Aorta (tissue), 5 donors: Measurements from ENCODE around the gene CYSLTR1. TPM values are rescaled to one million over a fixed set of nuclear protein-coding genes. Genes with fewer than 3 reads are reported as not detected.
A peak's percentile ranks its signal among the peaks of the same experiment; 100 is the strongest.

Experiments
- ATAC-seq: fragments of 200-7000 bp; cut with Tn5 transposase; one replicate; pipeline ENCODE4 v1.9.1; 2022; ENCODE audit warnings: moderate library complexity; ENCODE audit not compliant: low FRiP score
- DNase-seq, 2 donors: peaks; one replicate each; pipeline ENCODE4 v3.0.0-alpha.2; 2020
- H3K27ac ChIP-seq, 2 donors: one replicate each; pipeline ENCODE4 v1.5.1; 2013; ENCODE audit warnings: low read length in 2 of 2, mild to moderate bottlenecking in 2 of 2, moderate library complexity in 2 of 2, control low read depth in 1 of 2, inconsistent platforms in 1 of 2, low read depth in 1 of 2
- H3K27me3 ChIP-seq, 2 donors: one replicate each; pipeline ENCODE4 v1.6.1; 2013; ENCODE audit warnings: control low read depth in 1 of 2, low read length in 1 of 2, mild to moderate bottlenecking in 1 of 2, moderate library complexity in 1 of 2; ENCODE audit not compliant: insufficient read depth in 2 of 2, control insufficient read depth in 1 of 2
- H3K36me3 ChIP-seq, 2 donors: one replicate each; pipeline ENCODE4 v1.6.1; 2013; ENCODE audit warnings: control low read depth in 1 of 2, low read length in 1 of 2, mild to moderate bottlenecking in 1 of 2; ENCODE audit not compliant: insufficient read depth in 2 of 2, control insufficient read depth in 1 of 2
- H3K4me1 ChIP-seq, 2 donors: one replicate each; pipeline ENCODE4 v1.6.1; 2013; ENCODE audit warnings: low read length in 2 of 2, control low read depth in 1 of 2, mild to moderate bottlenecking in 1 of 2, moderate library complexity in 1 of 2; ENCODE audit not compliant: insufficient read depth in 2 of 2, control insufficient read depth in 1 of 2
- H3K4me3 ChIP-seq, 2 donors: one replicate each; pipeline ENCODE4 v1.5.1; 2013; ENCODE audit warnings: low read length in 2 of 2, control low read depth in 1 of 2, mild to moderate bottlenecking in 1 of 2
- H3K9me3 ChIP-seq: one replicate; pipeline ENCODE4 v1.6.1; 2013; ENCODE audit warnings: mild to moderate bottlenecking, low read length; ENCODE audit not compliant: control insufficient read depth
- WGBS, 2 donors: extraction: QIAGEN DNeasy Blood & Tissue Kit; methylation state at CpG; one replicate each; pipeline ENCODE4 v1.1.7; 2013; 5-methylcytosine and 5-hydroxymethylcytosine counted together
- intact Hi-C, 2 donors: fragments of 100-400 bp; cut with DNase I; formaldehyde crosslinking; loops; one replicate each; pipeline versions ENCODE4 v1.14.2 to v1.15.0; 2022
- polyA plus RNA-seq, 2 donors: library from polyadenylated mRNA; stranded (reverse); fragments of 200-250 nt; gene quantifications; one replicate each; pipeline ENCODE4 v1.2.3, GENCODE V29; 2013
- total RNA-seq, 2 donors: library from RNA; stranded (reverse); fragmentation: NEBNext Ultra II Directional; extraction: Animal tissue kit (Norgen Biotek cat#: 25700); gene quantifications; one replicate each; pipeline ENCODE4 v1.2.1, GENCODE V29; 2021
- donor health status: healthy with polysubstance abuse.
- donor health status: Bipolar disorder and iron deficiency.
- donor health status: DM: no; HTN: no; CAD: no.
- donor health status: DM: no; HTN: no; CAD: no.
- donor health status: DM: yes; HTN: yes; CAD: no.

The CYSLTR1 gene
- total and polyA plus RNA-seq, 4 donors = 0.33 to 6.5 (median 2.4) TPM

GRCh38 chrX:78330068-78330467, 2.7 kb upstream of the CYSLTR1 start:
- Histone ChIP-seq H3K9me3 (no peaks in the 10 kb centered on the region), H3K4me1 (peaks cover 0 to 4% of the 10 kb centered on the region in 2 donors), H3K27me3 (no peaks in the 10 kb centered on the region), H3K36me3 (no peaks in the 10 kb centered on the region), H3K4me3 (no peak overlapping the region), H3K27ac (no peak overlapping the region)
- WGBS, 2 donors = 69 to 94% methylated on average over 2 of the region's 2 CpGs
- intact Hi-C loops = no loop called here
- no peak for ATAC-seq
- DNase-seq = no peak

GRCh38 chrX:78329486-78329885, 2.1 kb upstream of the CYSLTR1 start:
- H3K9me3 ChIP-seq = no peaks in the 10 kb centered on the region
- peaks cover 0 to 4% of the 10 kb centered on the region in 2 donors for H3K4me1 ChIP-seq
- intact Hi-C loops = no loop called here
- 66 to 95% methylated on average over 4 of the region's 4 CpGs for WGBS, 2 donors
- DNase-seq (no peak), ATAC-seq (no peak)
- H3K27ac ChIP-seq = no peak overlapping the region
- H3K36me3 ChIP-seq = no peaks in the 10 kb centered on the region
- H3K27me3 ChIP-seq = no peaks in the 10 kb centered on the region
- no peak overlapping the region for H3K4me3 ChIP-seq

GRCh38 chrX:78326401-78326800, 1.0 kb downstream of the CYSLTR1 start:
- intact Hi-C loops = no loop called here
- Histone ChIP-seq H3K36me3 (no peaks in the 10 kb centered on the region), H3K27me3 (no peaks in the 10 kb centered on the region), H3K27ac (no peak overlapping the region), H3K9me3 (no peaks in the 10 kb centered on the region), H3K4me1 (no peaks in the 10 kb centered on the region), H3K4me3 (no peak overlapping the region)
- DNase-seq (no peak), ATAC-seq (no peak)
- WGBS, 2 donors = 63 to 67% methylated on average over 2 of the region's 2 CpGs

GRCh38 chrX:78322863-78323262, 4.5 kb downstream of the CYSLTR1 start:
- intact Hi-C loops = no loop called here
- Histone ChIP-seq H3K27ac (no peak overlapping the region), H3K9me3 (no peaks in the 10 kb centered on the region), H3K36me3 (no peaks in the 10 kb centered on the region), H3K27me3 (no peaks in the 10 kb centered on the region), H3K4me1 (no peaks in the 10 kb centered on the region), H3K4me3 (no peak overlapping the region)
- ATAC-seq = no peak
- DNase-seq = no peak

GRCh38 chrX:78321809-78322208, 5.6 kb downstream of the CYSLTR1 start:
- H3K4me1 ChIP-seq = no peaks in the 10 kb centered on the region
- peak in 1 of 2 donors; percentile 66 for DNase-seq

GRCh38 chrX:78316265-78316664, 11.1 kb downstream of the CYSLTR1 start:
- no peaks in the 10 kb centered on the region for H3K4me1 ChIP-seq
- no peaks in the 10 kb centered on the region for H3K27me3 ChIP-seq
- 25 to 38% methylated on average over 2 of the region's 2 CpGs for WGBS, 2 donors
- H3K27ac ChIP-seq = no peak overlapping the region
- DNase-seq (no peak), ATAC-seq (no peak)
- H3K36me3 ChIP-seq = no peaks in the 10 kb centered on the region
- H3K9me3 ChIP-seq = no peaks in the 10 kb centered on the region
- H3K4me3 ChIP-seq = no peak overlapping the region
- intact Hi-C loops = no loop called here

More at GRCh38 chrX:78321809-78322208, 5.6 kb downstream of the CYSLTR1 start:
- Histone ChIP-seq H3K27me3 (no peaks in the 10 kb centered on the region), H3K36me3 (no peaks in the 10 kb centered on the region), H3K27ac (no peak overlapping the region), H3K9me3 (no peaks in the 10 kb centered on the region), H3K4me3 (no peak overlapping the region)
- peak; percentile 54 for ATAC-seq
- intact Hi-C loops = no loop called here
- 33 to 55% methylated on average over 2 of the region's 2 CpGs for WGBS, 2 donors

- no peak overlapping the region for H3K27ac ChIP-seq
- 48 to 88% methylated on average over 2 of the region's 2 CpGs for WGBS, 2 donors
- DNase-seq (no peak), ATAC-seq (no peak)
- H3K4me3 ChIP-seq = no peak overlapping the region
- H3K36me3 ChIP-seq = no peaks in the 10 kb centered on the region
- no peaks in the 10 kb centered on the region for H3K9me3 ChIP-seq
- H3K4me1 ChIP-seq = no peaks in the 10 kb centered on the region
- H3K27me3 ChIP-seq = no peaks in the 10 kb centered on the region
- intact Hi-C loops = no loop called here
Observed at GRCh38 chrX:78315745-78316144, 11.7 kb downstream of the CYSLTR1 start.

GRCh38 chrX:78314561-78314960, 12.8 kb downstream of the CYSLTR1 start:
- Histone ChIP-seq H3K4me3 (no peak overlapping the region), H3K27me3 (no peaks in the 10 kb centered on the region), H3K9me3 (no peaks in the 10 kb centered on the region), H3K36me3 (no peaks in the 10 kb centered on the region), H3K27ac (no peak overlapping the region), H3K4me1 (no peaks in the 10 kb centered on the region)
- ATAC-seq (no peak), DNase-seq (no peak)
- intact Hi-C loops = no loop called here
- 28 to 56% methylated on average over 2 of the region's 2 CpGs for WGBS, 2 donors

- no peak for DNase-seq
- ATAC-seq = no peak
- Histone ChIP-seq H3K4me1 (no peaks in the 10 kb centered on the region), H3K36me3 (no peaks in the 10 kb centered on the region), H3K27me3 (no peaks in the 10 kb centered on the region), H3K4me3 (no peak overlapping the region), H3K9me3 (no peaks in the 10 kb centered on the region), H3K27ac (no peak overlapping the region)
- 24 to 43% methylated on average over 3 of the region's 3 CpGs for WGBS, 2 donors
- intact Hi-C loops = no loop called here
Observed at GRCh38 chrX:78313526-78313925, 13.9 kb downstream of the CYSLTR1 start.
